ENCODE data around the gene PDP2.

The PDP2 gene

GRCh38 chr16:66871840-66872239, 8.5 kb upstream of the PDP2 start:
- CTCF ChIA-PET, result interaction anchor here (1.2 to 7.5 kb wide), 14 partner anchors 9 to 263 kb away, joined by 3 to 176 read pairs (median 11); partner anchors contain the start of genes CA7, DYNC1LI2, NAE1 and PDP2

GRCh38 chr16:66872559-66872942, 7.8 kb upstream of the PDP2 start:
- CTCF ChIA-PET, result interaction anchor here (0.8 to 2.3 kb wide), 30 partner anchors 9 to 528 kb away, joined by 3 to 28 read pairs (median 4); partner anchors contain the start of genes CA7, DYNC1LI2 and NAE1

More at GRCh38 chr16:66871840-66872239, 8.5 kb upstream of the PDP2 start:
- TF ChIP-seq CTCF (IDR thresholded peaks at IDR 0.05; ENCODE audit: control extremely low read depth, extremely low read depth, low read depth, missing control alignments), result no peak
- POLR2A ChIA-PET, result no interaction called here
- no peak for DNase-seq (ENCODE audit: extremely low spot score)

GRCh38 chr16:66872943-66873684, 7.2 kb upstream of the PDP2 start:
- DNase-seq (ENCODE audit: extremely low spot score), result peak; percentile 88
- TF ChIP-seq CTCF (IDR thresholded peaks at IDR 0.05; ENCODE audit: control extremely low read depth, extremely low read depth, low read depth, missing control alignments), result peak; percentile 96
- ChIA-PET CTCF (interaction anchor here (0.7 to 2.3 kb wide), 32 partner anchors 10 to 529 kb away, joined by 3 to 28 read pairs (median 4); partner anchors contain the start of genes CA7, DYNC1LI2 and NAE1), POLR2A (no interaction called here)

More at GRCh38 chr16:66872559-66872942, 7.8 kb upstream of the PDP2 start:
- POLR2A ChIA-PET, result no interaction called here
- DNase-seq (ENCODE audit: extremely low spot score), result no peak
- TF ChIP-seq CTCF (IDR thresholded peaks at IDR 0.05; ENCODE audit: control extremely low read depth, extremely low read depth, low read depth, missing control alignments), result no peak

- no peak for TF ChIP-seq CTCF (IDR thresholded peaks at IDR 0.05; ENCODE audit: control extremely low read depth, extremely low read depth, low read depth, missing control alignments)
- no peak for DNase-seq (ENCODE audit: extremely low spot score)
- ChIA-PET POLR2A (no interaction called here), CTCF (interaction anchor here (0.7 to 2.3 kb wide), 28 partner anchors 10 to 530 kb away, joined by 3 to 28 read pairs (median 5); partner anchors contain the start of genes CA7 and NAE1)
Measured at GRCh38 chr16:66873685-66874055, 6.6 kb upstream of the PDP2 start.

- POLR2A ChIA-PET, result interaction anchor here (0.7 kb wide), 1 partner anchor 612 kb away, joined by 6 read pairs; no protein-coding TSS in a partner anchor
- DNase-seq (ENCODE audit: extremely low spot score), result no peak
- CTCF ChIA-PET, result interaction anchor here (0.8 to 1.7 kb wide), 8 partner anchors 7 to 266 kb away, joined by 3 to 5 read pairs (median 3); partner anchors contain the start of gene NAE1
- TF ChIP-seq CTCF (IDR thresholded peaks at IDR 0.05; ENCODE audit: control extremely low read depth, extremely low read depth, low read depth, missing control alignments), result no peak
Measured at GRCh38 chr16:66874079-66874775, 6.1 kb upstream of the PDP2 start.

GRCh38 chr16:66878067-66878466, 2.2 kb upstream of the PDP2 start:
- TF ChIP-seq CTCF (IDR thresholded peaks at IDR 0.05; ENCODE audit: control extremely low read depth, extremely low read depth, low read depth, missing control alignments), result no peak
- CTCF ChIA-PET, result interaction anchor here (1.3 to 2.0 kb wide), 6 partner anchors 11 to 227 kb away, joined by 3 to 12 read pairs (median 4); partner anchors contain the start of gene NAE1
- POLR2A ChIA-PET, result no interaction called here
- no peak for DNase-seq (ENCODE audit: extremely low spot score)

Data from GM10248 (cell line).